Ascending aorta (tissue), 2 donors: ENCODE results near the gene MYLK4. TPM values are rescaled to one million over a fixed set of nuclear protein-coding genes. Genes with fewer than 3 reads are reported as not detected.

Experiments used
- DNase-seq, 2 donors: peaks; one replicate each; pipeline ENCODE4 v3.0.0-alpha.2; 2019; ENCODE audit warnings: low spot score in 2 of 2
- H3K27ac ChIP-seq, 2 donors: fragments of 200-600 bp; sonication (generic); one replicate each; pipeline ENCODE4 v1.5.1; 2016 to 2017; ENCODE audit warnings: mild to moderate bottlenecking in 1 of 2
- H3K27me3 ChIP-seq: fragments of 200-600 bp; sonication (generic); one replicate; pipeline ENCODE4 v1.5.1; 2017
- H3K36me3 ChIP-seq, 2 donors: fragments of 200-600 bp; sonication (generic); one replicate each; pipeline ENCODE4 v1.5.1; 2016
- H3K4me1 ChIP-seq, 2 donors: fragments of 200-600 bp; sonication (generic); one replicate each; pipeline ENCODE4 v1.5.1; 2016 to 2017; ENCODE audit warnings: mild to moderate bottlenecking in 1 of 2
- H3K4me3 ChIP-seq, 2 donors: fragments of 200-600 bp; sonication (generic); one replicate each; pipeline ENCODE4 v1.5.1; 2016 to 2017; ENCODE audit warnings: mild to moderate bottlenecking in 1 of 2
- H3K9me3 ChIP-seq, 2 donors: fragments of 200-600 bp; sonication (generic); one replicate each; pipeline ENCODE4 v1.5.1; 2016
- intact Hi-C: fragments of 100-400 bp; cut with DNase I; formaldehyde crosslinking; loops from one replicate; pipeline ENCODE4 v1.15.1; 2023
- total RNA-seq: library from RNA; depleted of rRNA; stranded (reverse); fragments of >200 nt; gene quantifications from one replicate; pipeline ENCODE4 v1.1.0, GENCODE V29; 2016
- TF ChIP-seq, protein P1 (sequence below), 3 experiments: fragments of 200-600 bp in 2 of 3; fragments of 450-650 bp in 1 of 3; sonication (generic) in 2 of 3; IDR thresholded peaks; one replicate each; pipeline ENCODE4 v1.5.1; 2016 to 2019; ENCODE audit warnings: antibody characterized with exemption in 3 of 3, mild to moderate bottlenecking in 1 of 3, moderate library complexity in 1 of 3

MYLK4 gene
- total RNA-seq, 1 donor from 2014 or later = not detected

DNA sequence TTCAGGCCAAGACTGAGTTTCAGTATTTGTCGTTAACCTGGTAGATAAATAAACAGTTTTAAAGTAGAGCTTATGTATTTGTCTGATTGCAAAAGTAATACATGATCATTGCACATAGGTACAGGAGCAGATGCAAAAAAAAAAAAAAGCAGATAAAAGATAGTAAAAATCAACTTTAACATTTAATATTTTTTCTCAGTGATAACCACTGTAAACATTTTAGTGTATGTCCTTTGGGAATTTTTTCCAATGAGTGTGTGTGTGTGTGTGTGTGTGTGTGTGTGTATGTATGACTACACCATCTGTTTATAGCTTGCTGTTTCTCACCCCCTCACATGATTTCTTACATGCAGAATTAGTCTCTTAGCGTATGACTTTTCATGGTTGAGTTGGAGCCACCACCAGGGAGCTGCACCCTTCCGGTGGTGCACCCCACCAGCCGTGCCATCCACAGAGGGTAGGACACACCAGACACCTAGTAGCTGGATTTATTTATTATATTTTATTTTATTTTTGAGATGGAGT, 40.8 kb upstream of the MYLK4 start:
- Histone ChIP-seq H3K36me3 (peaks cover 0 to 4% of the 10 kb centered on the region in 2 donors), H3K9me3 (no peaks in the 10 kb centered on the region), H3K4me1 (peaks cover 9 to 34% of the 10 kb centered on the region in 2 donors), H3K27me3 (no peaks in the 10 kb centered on the region), H3K27ac (peak overlapping the region; percentile 89 to 95), H3K4me3 (no peak overlapping the region)
- no peak for DNase-seq
- TF ChIP-seq, protein P1, sequence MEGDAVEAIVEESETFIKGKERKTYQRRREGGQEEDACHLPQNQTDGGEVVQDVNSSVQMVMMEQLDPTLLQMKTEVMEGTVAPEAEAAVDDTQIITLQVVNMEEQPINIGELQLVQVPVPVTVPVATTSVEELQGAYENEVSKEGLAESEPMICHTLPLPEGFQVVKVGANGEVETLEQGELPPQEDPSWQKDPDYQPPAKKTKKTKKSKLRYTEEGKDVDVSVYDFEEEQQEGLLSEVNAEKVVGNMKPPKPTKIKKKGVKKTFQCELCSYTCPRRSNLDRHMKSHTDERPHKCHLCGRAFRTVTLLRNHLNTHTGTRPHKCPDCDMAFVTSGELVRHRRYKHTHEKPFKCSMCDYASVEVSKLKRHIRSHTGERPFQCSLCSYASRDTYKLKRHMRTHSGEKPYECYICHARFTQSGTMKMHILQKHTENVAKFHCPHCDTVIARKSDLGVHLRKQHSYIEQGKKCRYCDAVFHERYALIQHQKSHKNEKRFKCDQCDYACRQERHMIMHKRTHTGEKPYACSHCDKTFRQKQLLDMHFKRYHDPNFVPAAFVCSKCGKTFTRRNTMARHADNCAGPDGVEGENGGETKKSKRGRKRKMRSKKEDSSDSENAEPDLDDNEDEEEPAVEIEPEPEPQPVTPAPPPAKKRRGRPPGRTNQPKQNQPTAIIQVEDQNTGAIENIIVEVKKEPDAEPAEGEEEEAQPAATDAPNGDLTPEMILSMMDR (IDR thresholded peaks at IDR 0.05) = no peak
- intact Hi-C loops = loop anchor here (1.0 to 2.0 kb wide), 5 partner anchors 27 to 197 kb away; partner anchors contain the start of gene SERPINB1

DNA sequence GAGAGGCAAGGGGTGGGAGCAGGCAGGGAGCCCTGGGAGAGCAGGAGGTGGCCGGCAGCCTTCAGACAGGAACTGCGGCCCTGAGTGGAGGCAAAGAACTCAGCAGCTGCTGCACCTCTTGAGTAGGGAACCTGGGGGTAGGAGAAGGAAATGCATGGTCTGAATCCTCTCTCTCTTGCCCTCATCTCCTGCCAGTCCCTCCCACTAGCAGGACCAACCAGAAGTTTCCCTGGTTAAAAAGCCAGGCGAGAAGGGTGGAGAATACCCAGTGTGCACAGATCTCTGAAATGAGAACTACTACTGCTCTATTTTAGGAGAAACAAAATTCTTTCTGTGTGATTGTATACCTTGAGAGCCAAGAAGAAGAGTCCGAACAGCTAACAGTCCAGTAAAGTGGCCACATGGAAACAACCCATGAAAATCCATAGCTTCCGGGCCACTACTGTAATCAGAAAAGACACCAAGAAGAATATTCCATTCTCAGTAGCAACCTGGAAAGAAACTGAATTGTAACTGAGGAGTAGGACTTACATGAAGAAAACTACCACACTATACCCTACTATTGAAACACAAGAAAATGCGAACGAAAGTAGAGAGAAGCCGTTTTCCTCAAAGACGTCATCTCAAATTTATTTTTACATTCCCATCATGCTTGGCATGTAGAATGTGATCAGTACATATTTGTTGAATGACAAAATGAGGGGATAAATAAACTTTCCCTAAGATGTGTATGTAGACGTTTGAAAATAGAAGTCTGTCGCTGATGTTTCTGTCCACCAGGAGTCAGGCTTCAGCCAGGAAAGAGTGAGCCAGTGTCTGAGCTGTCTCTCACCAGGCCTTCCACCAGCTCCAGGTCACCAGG, 40.1 kb upstream of the MYLK4 start:
- peak overlapping the region; percentile 89 to 95 for H3K27ac ChIP-seq
- H3K4me1 ChIP-seq = peaks cover 9 to 34% of the 10 kb centered on the region in 2 donors
- H3K4me3 ChIP-seq = peak overlapping the region in 1 of 2 donors; percentile 49
- TF ChIP-seq, protein P1 (IDR thresholded peaks at IDR 0.05) = peak; percentile 74 to 90 (median 77)
- peaks cover 4 to 11% of the 10 kb centered on the region in 2 donors for H3K36me3 ChIP-seq
- H3K27me3 ChIP-seq = no peaks in the 10 kb centered on the region
- no peaks in the 10 kb centered on the region for H3K9me3 ChIP-seq
- intact Hi-C loops = loop anchor here (1.0 to 2.0 kb wide), 6 partner anchors 26 to 198 kb away; partner anchors contain the start of genes SERPINB1 and WRNIP1
- DNase-seq = peak; percentile 36 to 92

DNA sequence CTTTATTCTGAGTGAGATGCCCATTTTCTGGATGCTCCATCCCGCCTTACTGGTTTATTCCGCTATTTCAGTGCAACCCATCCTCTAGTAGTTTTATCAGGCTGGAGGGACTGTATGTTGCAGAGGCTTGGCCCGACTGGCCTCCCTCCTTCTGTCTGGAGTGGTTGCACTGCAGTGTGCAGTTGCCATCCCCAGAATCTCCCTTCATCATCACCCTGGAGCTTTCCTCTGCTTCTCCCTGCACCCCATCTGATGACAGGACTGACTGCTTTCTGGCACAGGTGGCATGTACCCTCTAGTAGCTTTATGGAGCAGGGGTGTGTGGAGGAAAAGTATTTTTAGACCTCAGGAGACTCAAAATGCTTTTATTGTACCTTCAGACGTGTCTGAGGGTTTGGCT, 35.5 kb upstream of the MYLK4 start:
- peaks cover 6 to 29% of the 10 kb centered on the region in 2 donors for H3K36me3 ChIP-seq
- TF ChIP-seq, protein P1 (IDR thresholded peaks at IDR 0.05) = no peak
- intact Hi-C loops = no loop called here

DNA sequence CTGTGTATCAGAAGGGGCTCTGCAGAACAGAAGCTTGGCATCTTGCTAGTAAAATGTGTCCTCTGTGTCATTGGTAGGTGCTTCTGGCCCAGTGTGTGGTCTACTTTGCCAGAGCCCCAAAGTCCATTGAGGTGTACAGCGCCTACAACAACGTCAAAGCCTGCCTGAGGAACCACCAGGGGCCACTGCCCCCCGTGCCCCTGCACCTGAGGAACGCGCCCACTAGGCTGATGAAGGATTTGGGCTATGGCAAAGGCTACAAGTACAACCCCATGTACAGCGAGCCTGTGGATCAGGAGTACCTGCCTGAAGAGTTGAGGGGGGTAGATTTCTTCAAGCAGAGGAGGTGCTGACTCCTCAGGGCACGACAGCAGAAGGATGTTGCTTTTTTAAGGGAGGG, 34.2 kb upstream of the MYLK4 start:
- intact Hi-C loops = no loop called here
- TF ChIP-seq, protein P1 (IDR thresholded peaks at IDR 0.05) = no peak
- Histone ChIP-seq H3K9me3 (no peaks in the 10 kb centered on the region), H3K4me1 (peaks cover 0 to 14% of the 10 kb centered on the region in 2 donors), H3K4me3 (no peak overlapping the region), H3K27ac (no peak overlapping the region), H3K36me3 (peaks cover 6 to 36% of the 10 kb centered on the region in 2 donors), H3K27me3 (no peaks in the 10 kb centered on the region)
- no peak for DNase-seq

More for the DNA sequence above, 35.5 kb upstream of the MYLK4 start:
- no peaks in the 10 kb centered on the region for H3K27me3 ChIP-seq
- peaks cover 4 to 17% of the 10 kb centered on the region in 2 donors for H3K4me1 ChIP-seq
- no peak for DNase-seq
- no peak overlapping the region for H3K4me3 ChIP-seq
- H3K27ac ChIP-seq = no peak overlapping the region
- no peaks in the 10 kb centered on the region for H3K9me3 ChIP-seq

DNA sequence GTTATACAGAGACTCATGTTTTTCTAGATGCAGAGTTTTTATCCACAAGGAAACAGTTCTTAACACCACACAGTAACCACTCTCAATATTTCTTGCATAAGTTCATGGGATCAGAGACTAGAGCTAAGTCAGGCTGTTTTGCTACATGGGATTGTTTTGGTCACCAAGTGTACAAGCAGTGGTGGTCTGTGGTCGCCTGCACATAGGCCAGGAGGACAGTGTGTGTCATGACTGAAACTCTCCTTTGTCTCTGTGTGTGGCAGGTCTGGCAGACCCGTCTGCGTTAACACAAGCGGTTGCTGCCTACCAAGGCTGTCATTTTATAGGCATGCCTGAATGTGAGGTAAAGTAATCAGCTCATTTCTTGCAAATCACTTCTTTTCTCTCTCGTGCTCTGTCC, 33.3 kb upstream of the MYLK4 start:
- Histone ChIP-seq H3K36me3 (peaks cover 11 to 43% of the 10 kb centered on the region in 2 donors), H3K4me1 (peaks cover 0 to 5% of the 10 kb centered on the region in 2 donors), H3K27me3 (no peaks in the 10 kb centered on the region), H3K4me3 (no peak overlapping the region), H3K9me3 (no peaks in the 10 kb centered on the region), H3K27ac (no peak overlapping the region)
- TF ChIP-seq, protein P1 (IDR thresholded peaks at IDR 0.05) = no peak
- DNase-seq = no peak
- intact Hi-C loops = no loop called here
